NCI-H2107 treated with DMSO at 0.1 percent for 48 hours (cell line): Measurements from ENCODE around the gene RHEB.

Source experiments
- DNase-seq: peaks from one replicate; lab custom pipeline; 2025; ENCODE audit not compliant: unreplicated experiment; lab: John Stamatoyannopoulos, UW

Gene RHEB

DNA sequence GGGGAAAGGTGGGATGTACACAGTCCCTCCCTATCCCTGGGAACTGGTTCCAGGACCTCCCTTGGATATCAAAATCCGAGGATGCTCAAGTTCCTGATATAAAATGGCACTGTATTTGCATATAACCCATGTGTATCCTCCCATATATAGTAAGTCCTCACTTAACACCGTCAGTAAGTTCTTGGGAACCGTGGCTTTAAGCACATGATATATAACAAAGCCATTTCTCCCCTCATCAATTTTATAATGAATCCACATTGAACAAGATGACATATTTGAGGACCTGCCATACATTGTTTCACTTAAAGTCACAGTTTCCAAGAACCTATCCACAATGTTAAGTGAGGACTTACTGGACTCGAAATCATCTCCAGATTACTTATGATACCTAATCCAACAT lies 85.1 kb downstream of the RHEB start:
- no peak for DNase-seq

DNA sequence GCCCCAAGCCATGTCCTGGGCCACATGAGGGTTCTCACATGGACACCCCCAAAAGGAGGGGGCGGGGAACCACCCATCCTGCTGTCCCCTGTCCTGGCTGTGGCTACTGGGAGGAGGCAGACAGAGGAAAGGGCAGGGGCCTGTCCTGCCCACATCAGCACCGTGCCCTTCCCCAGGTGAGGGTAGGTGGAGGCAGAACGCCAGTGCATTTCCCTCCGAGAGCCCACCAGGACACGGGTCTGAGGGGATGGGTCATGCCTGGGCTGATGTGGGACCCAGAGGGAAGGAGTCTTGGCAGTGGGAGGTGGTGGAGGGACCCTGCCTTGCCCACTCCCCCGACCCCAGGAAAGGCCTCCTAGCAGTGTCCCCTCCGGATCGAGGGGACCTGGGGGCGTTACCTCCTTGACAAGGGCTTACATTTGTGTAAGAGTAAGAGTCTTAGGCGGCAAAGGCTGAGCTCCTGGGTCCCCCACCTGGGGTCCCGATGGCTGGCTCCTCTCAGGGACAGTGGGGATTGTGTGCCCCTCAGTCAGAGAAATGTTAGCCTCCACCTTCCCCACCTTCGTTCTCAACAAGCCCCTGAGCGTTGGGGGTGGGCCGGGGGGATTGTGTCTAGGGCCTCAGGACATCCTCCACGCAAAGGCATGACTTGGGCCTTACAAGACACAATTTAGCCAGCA lies 85.8 kb downstream of the RHEB start:
- DNase-seq = no peak

DNA sequence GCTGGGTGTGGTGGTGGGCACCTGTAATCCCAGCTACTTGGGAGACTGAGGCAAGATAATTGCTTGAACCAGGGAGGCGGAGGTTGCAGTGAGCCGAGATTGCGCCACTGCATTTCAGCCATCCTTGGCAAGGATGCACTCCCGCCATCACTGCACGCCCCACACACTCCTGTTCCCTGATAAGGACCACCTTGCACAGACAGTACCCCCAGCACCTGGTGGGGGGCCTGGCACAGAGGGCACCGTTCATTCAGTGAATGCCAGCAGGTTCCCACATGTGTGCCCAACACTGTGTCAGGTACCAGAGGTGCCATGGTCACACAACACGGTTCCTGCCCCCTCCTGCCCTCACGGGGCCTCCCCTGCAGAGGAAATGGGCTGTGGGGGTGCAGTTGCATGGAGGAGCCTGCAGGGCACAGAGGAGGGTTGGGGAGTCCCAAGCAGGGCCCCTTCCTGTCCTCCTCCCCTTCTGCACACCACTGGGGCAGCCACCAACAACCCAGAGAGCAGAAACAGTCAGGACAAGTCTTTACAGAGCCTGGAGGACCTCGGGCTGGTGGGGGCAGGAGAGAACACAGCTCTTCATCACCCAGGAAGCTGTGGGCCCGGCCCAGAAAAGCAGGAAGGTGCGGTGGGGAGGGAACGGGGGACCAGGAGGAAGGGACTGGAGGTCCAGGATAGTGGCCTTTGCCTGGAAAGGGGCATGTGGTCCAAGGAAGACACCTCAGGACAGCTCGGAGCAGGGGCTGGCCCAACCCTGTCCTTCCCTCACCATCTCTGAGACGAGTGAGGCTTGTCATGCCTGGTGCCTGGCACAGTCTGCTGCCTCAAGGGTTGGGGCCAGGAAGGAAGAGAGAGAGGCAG lies 86.8 kb downstream of the RHEB start:
- no peak for DNase-seq

DNA sequence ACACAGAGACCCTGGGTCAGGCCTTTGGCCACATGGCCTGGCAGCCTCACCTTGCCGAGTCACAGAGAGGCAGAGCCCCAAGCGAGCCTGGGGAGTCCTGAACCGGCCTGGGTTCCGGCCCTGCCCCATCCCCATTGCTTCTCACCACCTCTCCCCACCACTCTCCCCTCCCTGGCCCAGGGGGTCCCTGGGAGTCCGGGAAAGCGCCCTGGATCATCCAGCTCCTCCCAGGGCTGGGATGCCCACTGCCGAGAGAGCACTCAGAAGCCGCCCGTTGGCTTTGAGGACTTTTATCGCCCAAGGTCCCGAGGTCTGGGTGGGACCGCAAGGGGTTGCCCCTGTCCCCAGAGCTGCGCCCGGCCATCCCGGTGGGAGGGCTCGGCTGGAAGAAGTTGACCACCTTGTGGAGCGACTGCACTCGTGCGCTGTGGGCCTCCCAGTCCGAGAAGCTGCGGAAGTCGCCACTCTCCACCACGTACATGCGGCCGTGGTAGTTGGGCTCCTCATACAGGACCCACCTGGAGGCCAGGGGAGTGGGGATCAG lies 87.9 kb downstream of the RHEB start:
- no peak for DNase-seq

DNA sequence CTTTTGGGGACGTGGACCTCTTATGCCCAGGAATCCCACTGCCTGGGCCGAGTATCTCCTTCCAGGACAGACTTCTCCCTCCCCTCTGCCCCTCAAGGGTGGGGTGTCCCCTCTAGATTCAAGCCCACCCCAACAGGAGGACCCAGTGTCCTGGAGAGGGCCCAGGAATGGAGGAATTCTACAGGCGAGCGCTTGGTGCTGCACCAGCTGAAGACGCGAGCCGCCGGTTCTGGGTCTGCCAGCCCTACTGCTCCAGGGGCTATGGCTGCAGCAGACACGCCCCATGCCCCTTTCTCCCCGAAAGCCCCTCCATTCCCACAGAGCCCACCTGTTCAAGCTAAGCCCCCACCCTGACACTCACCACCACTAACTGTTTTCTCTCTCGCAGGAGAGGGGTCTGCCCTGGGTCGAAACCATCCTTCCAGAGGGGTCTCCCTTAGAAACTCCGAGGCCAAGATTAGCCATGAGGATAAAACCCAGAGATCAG lies 88.4 kb downstream of the RHEB start:
- no peak for DNase-seq

DNA sequence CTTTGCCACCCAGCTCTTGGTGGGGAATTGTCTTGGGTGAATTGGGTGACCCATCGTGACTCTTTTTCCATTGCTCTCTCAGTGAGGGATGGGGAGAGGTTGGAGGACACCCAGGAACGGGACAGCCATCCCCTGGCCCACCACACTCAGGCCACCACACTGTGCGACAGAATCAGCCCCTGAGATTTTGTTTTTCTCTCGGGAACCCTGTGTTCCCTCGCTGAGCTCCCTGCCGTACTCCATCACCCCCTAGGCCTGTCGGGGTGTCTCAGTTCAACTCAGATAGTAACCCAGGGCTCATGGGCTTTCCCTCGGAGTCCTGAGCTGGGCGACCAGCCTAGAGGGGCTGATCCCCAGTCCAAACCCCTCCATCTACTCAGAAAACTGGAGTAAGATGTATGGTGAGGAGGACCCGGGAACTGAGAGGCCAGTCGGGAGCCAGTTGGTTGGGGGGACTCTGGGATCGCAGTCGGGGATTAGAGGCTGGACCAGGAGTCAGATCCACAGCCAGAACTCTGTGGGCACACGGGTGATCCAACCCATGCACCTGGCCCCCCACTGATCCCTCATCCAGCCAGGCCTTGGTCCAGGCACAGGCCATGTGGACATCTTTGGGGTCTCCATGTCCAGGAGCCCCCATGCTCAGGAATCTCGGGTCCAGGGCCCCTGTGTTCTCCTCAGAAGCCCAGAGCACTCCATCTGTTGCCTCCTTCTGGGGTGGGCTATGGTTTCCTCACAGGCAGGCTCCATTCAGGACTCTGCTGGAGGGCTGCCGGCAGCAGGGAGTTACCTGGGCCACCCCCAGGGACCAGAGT lies 89.1 kb downstream of the RHEB start:
- DNase-seq = no peak

DNA sequence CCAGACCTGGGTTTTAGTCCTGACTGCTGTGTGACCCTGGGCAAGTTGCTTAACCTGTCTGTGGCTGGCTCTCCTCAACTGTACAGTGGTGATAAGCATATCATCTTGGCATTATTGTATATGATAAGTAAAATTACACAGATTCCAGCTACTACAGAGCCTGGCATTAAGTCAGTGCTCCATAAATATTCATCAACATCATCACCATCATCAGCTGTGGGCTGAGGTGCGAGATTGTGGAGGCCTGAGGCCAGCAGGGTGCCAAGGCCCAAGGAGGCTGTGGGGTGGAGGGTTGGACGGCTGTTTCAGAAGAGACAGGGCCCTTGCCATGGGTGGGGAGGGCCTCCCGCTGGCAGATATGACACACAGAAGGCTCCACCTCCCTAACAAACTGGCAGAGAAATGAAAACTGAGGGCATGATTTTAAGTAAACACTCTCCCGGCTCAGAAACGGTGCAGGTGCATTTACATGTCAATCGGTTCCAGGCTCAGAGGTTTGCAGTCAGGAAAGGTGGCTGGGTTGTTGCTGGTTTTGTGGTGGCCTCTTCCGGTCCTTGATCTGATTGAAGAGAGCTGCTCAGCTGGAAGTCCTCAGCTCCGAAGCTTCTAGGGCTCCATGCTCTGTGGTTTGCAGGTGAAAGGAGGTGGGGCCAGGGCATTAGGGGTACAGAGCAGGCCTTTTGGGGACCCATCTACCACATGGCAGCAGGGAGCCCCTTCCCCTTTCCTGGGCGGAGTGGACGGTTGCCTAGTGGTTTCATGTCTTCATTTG lies 89.9 kb downstream of the RHEB start:
- peak; percentile 97 for DNase-seq

DNA sequence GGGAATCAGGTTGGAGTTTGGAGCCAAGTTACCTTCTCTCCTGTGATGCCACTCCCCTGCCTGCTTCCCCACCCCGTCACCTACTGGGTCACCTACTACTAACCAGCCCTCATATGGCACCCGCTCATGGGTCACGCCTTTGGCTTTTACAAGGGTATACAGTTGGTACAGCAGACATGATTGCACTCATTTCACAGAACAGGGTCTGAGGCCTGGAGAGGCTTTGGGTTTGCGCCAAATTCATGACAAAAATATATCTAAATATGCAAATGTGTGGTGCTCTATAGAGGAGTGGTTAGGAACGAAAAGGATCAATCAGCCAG lies 90.5 kb downstream of the RHEB start:
- no peak for DNase-seq

DNA sequence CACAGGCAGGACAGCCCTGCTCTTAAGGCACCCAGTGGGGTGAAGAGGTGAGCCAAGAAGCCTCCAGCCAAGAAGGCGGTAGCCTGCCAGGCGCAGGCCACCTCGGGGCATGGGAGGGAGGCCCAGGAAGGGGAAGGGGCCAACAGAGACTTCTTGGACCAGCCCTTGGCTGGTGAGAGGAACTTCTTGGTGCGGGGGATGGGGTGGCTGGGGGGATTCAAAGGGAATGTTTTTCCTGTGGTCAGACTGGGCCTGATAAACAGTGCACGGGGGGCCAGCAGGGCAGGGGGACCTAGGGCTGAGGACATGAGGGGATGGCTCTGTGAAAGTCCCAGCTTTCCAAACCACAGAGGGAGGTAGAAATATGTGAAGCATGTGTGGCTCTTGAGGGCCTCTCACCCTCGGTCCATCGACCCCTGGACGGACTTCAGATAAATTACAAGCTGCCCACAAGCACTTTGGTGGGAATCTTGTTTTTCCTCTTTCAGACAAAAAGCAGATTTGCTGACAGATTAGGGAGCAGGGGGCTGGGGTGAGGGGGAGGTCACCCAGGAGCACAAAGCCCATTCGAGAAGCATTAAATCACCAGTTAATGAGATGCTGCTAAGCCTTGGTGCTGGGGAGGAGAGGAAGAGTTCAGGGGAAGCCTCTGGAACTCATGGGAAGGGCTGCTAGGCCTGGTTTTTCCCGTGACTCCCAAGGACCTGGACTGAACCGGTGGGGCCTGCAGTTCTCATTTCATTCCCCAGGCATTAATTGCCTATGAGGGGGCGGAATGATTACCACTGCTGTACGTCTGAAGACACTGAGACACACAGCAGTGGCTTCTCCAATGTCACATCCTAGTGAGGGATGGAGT lies 91.1 kb downstream of the RHEB start:
- DNase-seq = no peak

DNA sequence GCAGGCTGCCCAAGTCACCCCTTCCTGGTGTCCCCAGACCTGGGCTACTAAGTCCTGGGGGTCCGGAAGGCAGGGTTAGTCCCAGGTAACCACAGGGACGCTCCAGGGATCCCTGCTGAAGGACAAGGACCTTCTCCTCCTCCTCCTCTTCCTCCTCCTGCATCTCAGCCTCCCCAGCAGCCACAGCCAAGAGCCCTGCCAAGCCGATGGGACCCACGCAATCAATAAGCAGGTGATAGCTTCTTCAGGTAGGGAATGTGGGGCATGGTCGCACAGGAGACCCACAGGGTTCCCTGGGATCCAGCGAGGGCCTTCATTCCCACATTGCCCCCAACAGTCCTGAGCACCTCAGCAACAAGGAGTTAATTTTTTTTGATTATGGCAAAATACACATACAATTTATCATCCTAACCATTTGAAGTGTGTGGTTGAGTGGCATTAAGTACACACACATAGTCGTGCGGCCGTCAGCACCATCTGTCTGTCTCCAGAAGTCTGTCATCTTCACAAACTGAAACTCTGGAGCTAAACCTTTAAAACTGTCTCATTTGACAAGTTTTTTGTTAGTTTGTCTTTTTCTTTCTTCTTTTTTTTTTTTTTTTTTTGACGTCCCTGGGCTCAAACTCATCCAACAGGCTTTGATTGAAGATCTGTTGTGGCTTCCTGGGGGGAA lies 91.9 kb downstream of the RHEB start:
- no peak for DNase-seq

DNA sequence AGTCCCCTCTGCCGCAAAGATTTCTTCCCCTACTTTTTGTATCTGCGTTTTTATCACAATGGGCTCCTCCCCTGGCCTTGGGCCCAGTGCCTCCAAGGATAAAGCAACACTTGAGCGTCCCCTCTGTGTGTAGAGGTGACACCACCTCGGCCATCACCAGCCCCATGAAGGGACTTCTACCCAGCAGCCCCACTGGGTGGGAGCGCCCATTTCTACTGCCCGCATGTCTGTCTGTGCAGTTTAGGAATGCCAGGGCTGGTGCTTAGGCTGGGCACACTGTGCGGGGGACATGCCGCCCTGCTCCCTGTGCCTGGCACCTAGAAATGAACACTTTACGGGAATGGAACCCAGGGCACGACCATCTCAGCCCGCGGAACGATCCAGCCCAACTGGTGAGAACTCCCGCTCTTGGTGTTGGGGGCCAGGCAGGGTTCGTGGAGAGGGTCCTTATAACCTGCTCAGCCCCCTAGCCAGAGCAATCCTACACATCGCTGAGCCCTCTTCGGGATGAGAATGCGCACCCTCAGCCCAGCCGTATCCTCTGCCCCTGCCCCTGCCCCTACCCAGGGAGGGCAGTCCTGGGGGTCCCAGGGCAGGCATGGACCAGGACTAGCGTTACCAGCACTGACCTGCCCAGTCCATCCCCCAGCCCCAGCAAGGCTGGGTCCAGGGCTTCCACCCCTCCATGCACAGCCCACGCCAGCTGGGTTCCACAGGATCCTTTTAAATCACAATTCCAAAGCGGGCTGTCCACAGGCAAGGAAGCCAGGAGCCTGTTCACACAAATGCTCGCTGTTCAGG lies 92.6 kb downstream of the RHEB start:
- no peak for DNase-seq

DNA sequence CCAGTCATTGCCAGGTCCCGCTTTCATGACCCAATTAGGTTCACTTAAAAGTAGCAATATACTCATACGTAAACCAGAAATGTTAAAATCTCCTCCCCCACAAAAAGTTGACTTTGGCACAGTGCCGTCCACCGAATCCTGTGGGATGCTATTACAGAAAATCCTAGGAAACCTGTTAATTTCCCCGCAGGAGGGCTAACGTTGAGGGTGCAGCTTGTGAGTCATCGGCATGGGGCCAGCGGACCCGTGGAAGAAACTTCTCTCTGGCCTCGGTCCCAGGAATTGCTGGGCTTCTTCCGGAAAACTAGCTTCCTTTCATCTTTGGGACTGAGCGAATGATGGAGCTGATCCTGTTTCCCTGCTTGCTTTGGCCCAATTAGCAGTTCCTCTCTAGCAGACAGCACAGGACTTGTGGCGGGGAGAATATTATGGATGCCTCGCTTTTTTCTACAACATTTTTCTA lies 93.2 kb downstream of the RHEB start:
- no peak for DNase-seq

DNA sequence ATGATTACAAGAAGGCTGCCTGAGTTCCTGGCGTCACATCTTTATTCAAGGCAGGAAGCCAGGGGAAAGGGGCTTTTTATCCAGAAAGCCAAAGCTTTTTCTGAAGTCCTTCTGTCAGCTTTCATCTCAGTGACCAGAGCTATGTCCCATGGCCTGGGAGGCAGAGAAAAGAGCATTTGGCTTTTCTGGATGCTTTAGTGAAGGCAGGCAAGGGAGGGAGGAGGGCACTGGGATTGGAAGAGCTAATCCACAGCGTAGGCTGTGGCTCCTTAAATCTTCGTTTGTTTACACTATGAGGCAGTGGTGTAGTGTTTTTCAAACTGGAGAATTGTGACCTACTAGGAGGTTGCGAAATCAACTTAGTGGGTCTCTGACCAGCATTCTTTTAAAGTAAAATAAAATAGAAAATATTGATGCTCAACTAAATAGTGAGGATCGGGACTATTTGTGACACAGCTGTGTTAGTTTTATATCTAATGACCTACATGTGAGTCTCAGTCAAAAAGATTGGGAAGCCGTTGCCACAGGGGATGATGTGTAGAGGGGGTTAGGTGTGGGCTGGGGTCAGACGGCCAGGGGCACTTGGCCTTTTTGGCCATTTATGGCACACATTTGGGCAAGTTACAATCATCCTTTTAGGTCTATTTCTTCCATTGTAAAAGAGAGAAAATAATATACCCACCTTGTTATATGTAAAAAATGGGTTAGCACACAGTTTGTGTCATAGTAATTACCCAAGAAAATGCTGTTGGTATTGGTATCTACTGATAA lies 93.8 kb downstream of the RHEB start:
- no peak for DNase-seq

DNA sequence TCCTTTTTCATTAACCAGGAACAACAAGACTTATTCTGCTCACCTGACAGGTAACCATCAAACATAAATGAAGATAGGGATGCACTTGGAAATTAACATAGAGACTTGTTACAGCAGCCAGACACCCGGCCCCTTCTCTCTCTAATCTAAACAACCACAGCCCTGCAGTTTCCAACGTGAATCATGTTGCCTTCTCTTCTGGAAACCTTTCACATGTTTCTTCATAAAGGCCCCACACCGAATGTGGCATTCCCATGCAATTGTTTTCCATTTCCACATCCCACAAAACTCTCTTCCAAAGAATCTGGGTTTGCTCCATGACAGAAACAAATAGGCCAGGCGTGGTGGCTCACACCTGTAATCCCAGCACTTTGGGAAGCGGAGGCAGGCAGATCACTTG lies 94.9 kb downstream of the RHEB start:
- DNase-seq = no peak

DNA sequence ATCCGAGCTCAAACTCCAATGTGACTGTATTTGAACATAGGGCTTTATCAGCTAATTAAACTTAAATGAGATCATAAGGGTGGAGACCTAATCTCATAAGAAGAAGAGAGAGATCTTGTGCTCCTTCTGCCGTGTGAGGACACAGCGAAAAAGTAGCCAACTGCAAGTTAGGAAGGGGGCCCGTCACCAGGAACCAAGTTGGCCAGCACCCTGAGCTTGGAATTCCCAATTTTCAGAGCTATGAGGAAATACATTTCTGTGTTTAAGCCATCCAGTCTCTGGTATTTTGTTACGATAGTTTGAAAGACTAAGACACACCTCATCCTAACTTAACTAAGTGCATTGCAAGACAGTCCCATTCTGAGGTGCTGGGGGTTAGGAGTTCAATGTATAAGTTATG lies 95.8 kb downstream of the RHEB start:
- no peak for DNase-seq

DNA sequence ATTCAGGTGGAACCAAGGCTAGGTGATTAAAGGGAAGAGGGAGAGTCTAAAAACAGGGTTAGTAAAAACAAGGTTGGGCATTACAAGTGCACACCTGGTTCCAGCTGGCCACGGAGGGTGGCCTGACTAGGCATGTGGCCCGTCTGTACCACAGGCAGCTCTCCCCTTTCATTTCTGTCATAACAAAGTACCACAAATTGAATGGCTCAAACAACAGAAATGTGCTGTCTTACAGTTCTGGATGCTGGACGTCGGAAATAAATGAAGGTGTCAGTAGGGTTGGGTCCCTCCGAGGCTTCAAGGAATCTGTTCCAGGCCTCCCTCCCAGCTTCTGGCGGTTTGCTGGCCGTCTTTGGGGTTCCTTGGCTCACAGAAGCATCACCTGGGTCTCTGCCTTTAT lies 96.5 kb downstream of the RHEB start:
- DNase-seq = no peak

DNA sequence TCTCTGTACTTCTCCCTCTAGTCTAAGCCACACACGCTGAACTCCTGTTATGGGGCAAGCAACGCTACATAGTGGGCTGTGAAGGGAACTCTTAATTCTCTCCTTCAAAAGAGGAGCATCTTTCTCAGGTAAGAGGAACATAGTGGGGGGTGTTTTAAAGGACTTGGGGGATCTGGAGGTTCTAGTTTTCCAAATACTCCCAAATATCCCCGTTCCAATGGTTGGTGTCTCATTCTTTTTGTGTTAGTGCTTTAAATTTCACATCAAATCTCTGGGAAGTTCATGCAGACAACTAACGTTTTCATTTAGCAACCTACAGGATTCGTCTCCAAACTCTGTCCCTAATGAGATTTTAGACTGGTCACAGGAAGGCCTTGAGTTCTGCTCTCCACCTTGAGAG lies 97.5 kb downstream of the RHEB start:
- no peak for DNase-seq

DNA sequence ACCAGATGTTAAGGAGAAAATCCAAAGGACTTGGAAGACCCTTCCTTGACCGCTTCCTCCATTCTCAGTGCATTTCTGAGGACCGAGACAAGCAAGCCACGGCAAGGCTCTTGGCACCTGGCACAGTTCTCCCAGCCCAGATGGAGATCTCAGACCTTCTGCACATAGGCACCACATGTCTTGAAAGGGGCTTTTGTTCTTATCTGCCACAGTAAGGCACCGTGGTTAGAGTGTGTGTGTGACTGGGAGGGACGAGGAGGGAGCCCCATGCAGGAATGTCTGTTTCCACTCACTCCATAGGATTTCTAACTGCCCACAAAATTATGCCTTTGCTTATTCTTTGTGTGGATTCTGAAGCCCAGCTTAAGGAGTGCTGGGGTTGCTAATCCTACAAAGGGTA lies 99.6 kb downstream of the RHEB start:
- no peak for DNase-seq
